ENCODE data around the gene SMIM21. TPM values are rescaled to one million over a fixed set of nuclear protein-coding genes. Genes with fewer than 3 reads are reported as not detected.

The SMIM21 gene
- total RNA-seq, result not detected

GRCh38 chr18:75427603-75428002, at the start of gene SMIM21:
Gene SMIM21, minus strand, starts transcription at chr18:75427703. Its CDS starts 140 bp downstream, at chr18:75427563.
- ATAC-seq (no peak), DNase-seq (no peak)
- Mint-ChIP-seq H3K4me3 (no peak within 1 kb of the TSS), H3K27me3 (ENCODE audit: low read depth) (peaks cover 7% of the 10 kb centered on the region), H3K36me3 (ENCODE audit: insufficient read depth) (no peaks in the 10 kb centered on the region), H3K9me3 (no peaks in the 10 kb centered on the region), H3K4me1 (ENCODE audit: low read depth) (no peaks in the 10 kb centered on the region)

- no peak overlapping the region for H3K4me3 Mint-ChIP-seq
- peaks cover 8% of the 10 kb centered on the region for H3K27me3 Mint-ChIP-seq (ENCODE audit: low read depth)
- H3K9me3 Mint-ChIP-seq, result no peaks in the 10 kb centered on the region
- H3K36me3 Mint-ChIP-seq (ENCODE audit: insufficient read depth), result no peaks in the 10 kb centered on the region
- DNase-seq (no peak), ATAC-seq (no peak)
- no peaks in the 10 kb centered on the region for H3K4me1 Mint-ChIP-seq (ENCODE audit: low read depth)
Observed at GRCh38 chr18:75475228-75475627, 47.7 kb upstream of the SMIM21 start.

- H3K4me1 Mint-ChIP-seq (ENCODE audit: low read depth), result no peaks in the 10 kb centered on the region
- ATAC-seq, result no peak
- DNase-seq, result no peak
- no peak overlapping the region for H3K4me3 Mint-ChIP-seq
- peaks cover 8% of the 10 kb centered on the region for H3K27me3 Mint-ChIP-seq (ENCODE audit: low read depth)
- H3K9me3 Mint-ChIP-seq, result no peaks in the 10 kb centered on the region
- H3K36me3 Mint-ChIP-seq (ENCODE audit: insufficient read depth), result no peaks in the 10 kb centered on the region
Observed at GRCh38 chr18:75474332-75474731, 46.8 kb upstream of the SMIM21 start.

- no peaks in the 10 kb centered on the region for H3K36me3 Mint-ChIP-seq (ENCODE audit: insufficient read depth)
- peaks cover 8% of the 10 kb centered on the region for H3K27me3 Mint-ChIP-seq (ENCODE audit: low read depth)
- DNase-seq, result no peak
- no peak overlapping the region for H3K4me3 Mint-ChIP-seq
- no peak for ATAC-seq
- H3K4me1 Mint-ChIP-seq (ENCODE audit: low read depth), result no peaks in the 10 kb centered on the region
- no peaks in the 10 kb centered on the region for H3K9me3 Mint-ChIP-seq
Observed at GRCh38 chr18:75473316-75473715, 45.8 kb upstream of the SMIM21 start.

GRCh38 chr18:75472906-75473305, 45.4 kb upstream of the SMIM21 start:
- ATAC-seq (no peak), DNase-seq (no peak)
- H3K36me3 Mint-ChIP-seq (ENCODE audit: insufficient read depth), result no peaks in the 10 kb centered on the region
- no peaks in the 10 kb centered on the region for H3K4me1 Mint-ChIP-seq (ENCODE audit: low read depth)
- H3K27me3 Mint-ChIP-seq (ENCODE audit: low read depth), result peaks cover 8% of the 10 kb centered on the region
- no peak overlapping the region for H3K4me3 Mint-ChIP-seq
- no peaks in the 10 kb centered on the region for H3K9me3 Mint-ChIP-seq

GRCh38 chr18:75472396-75472795, 44.9 kb upstream of the SMIM21 start:
- H3K4me1 Mint-ChIP-seq (ENCODE audit: low read depth), result no peaks in the 10 kb centered on the region
- DNase-seq, result no peak

GRCh38 chr18:75471850-75472249, 44.3 kb upstream of the SMIM21 start:
- Mint-ChIP-seq H3K4me3 (no peak overlapping the region), H3K36me3 (ENCODE audit: insufficient read depth) (no peaks in the 10 kb centered on the region), H3K4me1 (ENCODE audit: low read depth) (no peaks in the 10 kb centered on the region), H3K27me3 (ENCODE audit: low read depth) (peaks cover 13% of the 10 kb centered on the region), H3K9me3 (no peaks in the 10 kb centered on the region)
- DNase-seq (no peak), ATAC-seq (no peak)

More at GRCh38 chr18:75472396-75472795, 44.9 kb upstream of the SMIM21 start:
- Mint-ChIP-seq H3K9me3 (no peaks in the 10 kb centered on the region), H3K4me3 (no peak overlapping the region), H3K36me3 (ENCODE audit: insufficient read depth) (no peaks in the 10 kb centered on the region), H3K27me3 (ENCODE audit: low read depth) (peaks cover 13% of the 10 kb centered on the region)
- no peak for ATAC-seq

GRCh38 chr18:75467851-75468250, 40.3 kb upstream of the SMIM21 start:
- no peak for ATAC-seq
- no peak overlapping the region for H3K4me3 Mint-ChIP-seq
- peaks cover 13% of the 10 kb centered on the region for H3K27me3 Mint-ChIP-seq (ENCODE audit: low read depth)
- no peaks in the 10 kb centered on the region for H3K9me3 Mint-ChIP-seq
- no peaks in the 10 kb centered on the region for H3K36me3 Mint-ChIP-seq (ENCODE audit: insufficient read depth)
- DNase-seq, result no peak
- H3K4me1 Mint-ChIP-seq (ENCODE audit: low read depth), result no peaks in the 10 kb centered on the region

GRCh38 chr18:75467281-75467795, 39.8 kb upstream of the SMIM21 start:
- no peak overlapping the region for H3K4me3 Mint-ChIP-seq
- no peak for ATAC-seq
- no peaks in the 10 kb centered on the region for H3K4me1 Mint-ChIP-seq (ENCODE audit: low read depth)
- no peak for DNase-seq
- no peaks in the 10 kb centered on the region for H3K36me3 Mint-ChIP-seq (ENCODE audit: insufficient read depth)
- H3K27me3 Mint-ChIP-seq (ENCODE audit: low read depth), result peaks cover 13% of the 10 kb centered on the region
- no peaks in the 10 kb centered on the region for H3K9me3 Mint-ChIP-seq

GRCh38 chr18:75464356-75464755, 36.9 kb upstream of the SMIM21 start:
- no peak for ATAC-seq
- Mint-ChIP-seq H3K4me3 (no peak overlapping the region), H3K9me3 (no peaks in the 10 kb centered on the region), H3K27me3 (ENCODE audit: low read depth) (peaks cover 5% of the 10 kb centered on the region), H3K4me1 (ENCODE audit: low read depth) (no peaks in the 10 kb centered on the region), H3K36me3 (ENCODE audit: insufficient read depth) (no peaks in the 10 kb centered on the region)
- no peak for DNase-seq

- no peaks in the 10 kb centered on the region for H3K36me3 Mint-ChIP-seq (ENCODE audit: insufficient read depth)
- H3K9me3 Mint-ChIP-seq, result peaks cover 10% of the 10 kb centered on the region
- H3K4me1 Mint-ChIP-seq (ENCODE audit: low read depth), result no peaks in the 10 kb centered on the region
- peaks cover 13% of the 10 kb centered on the region for H3K27me3 Mint-ChIP-seq (ENCODE audit: low read depth)
- no peak for ATAC-seq
- DNase-seq, result no peak
- H3K4me3 Mint-ChIP-seq, result no peak overlapping the region
Observed at GRCh38 chr18:75462178-75462832, 34.8 kb upstream of the SMIM21 start.

- peak; percentile 42 to 45 for ATAC-seq
- Mint-ChIP-seq H3K4me3 (peak overlapping the region; percentile 62), H3K27me3 (ENCODE audit: low read depth) (peaks cover 49% of the 10 kb centered on the region), H3K9me3 (peaks cover 10% of the 10 kb centered on the region), H3K36me3 (ENCODE audit: insufficient read depth) (no peaks in the 10 kb centered on the region), H3K4me1 (ENCODE audit: low read depth) (peaks cover 9% of the 10 kb centered on the region)
- DNase-seq, result peak; percentile 38
Observed at GRCh38 chr18:75456199-75456631, 28.7 kb upstream of the SMIM21 start.

GRCh38 chr18:75455249-75456198, 28.0 kb upstream of the SMIM21 start:
- Mint-ChIP-seq H3K36me3 (ENCODE audit: insufficient read depth) (no peaks in the 10 kb centered on the region), H3K9me3 (peaks cover 10% of the 10 kb centered on the region), H3K4me1 (ENCODE audit: low read depth) (peaks cover 9% of the 10 kb centered on the region), H3K27me3 (ENCODE audit: low read depth) (peaks cover 52% of the 10 kb centered on the region), H3K4me3 (peak overlapping the region; percentile 62)
- DNase-seq (no peak), ATAC-seq (peak; percentile 59 to 60)

- H3K4me1 Mint-ChIP-seq (ENCODE audit: low read depth), result peaks cover 9% of the 10 kb centered on the region
- peaks cover 58% of the 10 kb centered on the region for H3K27me3 Mint-ChIP-seq (ENCODE audit: low read depth)
- H3K4me3 Mint-ChIP-seq, result no peak overlapping the region
- H3K9me3 Mint-ChIP-seq, result peaks cover 11% of the 10 kb centered on the region
- no peak for DNase-seq
- no peaks in the 10 kb centered on the region for H3K36me3 Mint-ChIP-seq (ENCODE audit: insufficient read depth)
- ATAC-seq, result no peak
Observed at GRCh38 chr18:75454022-75454795, 26.7 kb upstream of the SMIM21 start.
